MM.1S (cell line): Measurements from ENCODE around the gene FAM181A.

Source experiments
- EZH2 ChIP-seq: fragments of 300-600 bp; sonication (generic); optimal IDR thresholded peaks from 2 replicates; pipeline ENCODE3; 2017; ENCODE audit warnings: low read depth, mild to moderate bottlenecking, antibody characterized with exemption, low read length, mixed read lengths
- TF ChIP-seq, protein P1 (sequence below): fragments of 300-600 bp; sonication (generic); IDR thresholded peaks from 2 replicates; pipeline ENCODE4 v1.5.1; 2016; ENCODE audit warnings: antibody characterized with exemption, low read length, mixed read lengths

DNA sequence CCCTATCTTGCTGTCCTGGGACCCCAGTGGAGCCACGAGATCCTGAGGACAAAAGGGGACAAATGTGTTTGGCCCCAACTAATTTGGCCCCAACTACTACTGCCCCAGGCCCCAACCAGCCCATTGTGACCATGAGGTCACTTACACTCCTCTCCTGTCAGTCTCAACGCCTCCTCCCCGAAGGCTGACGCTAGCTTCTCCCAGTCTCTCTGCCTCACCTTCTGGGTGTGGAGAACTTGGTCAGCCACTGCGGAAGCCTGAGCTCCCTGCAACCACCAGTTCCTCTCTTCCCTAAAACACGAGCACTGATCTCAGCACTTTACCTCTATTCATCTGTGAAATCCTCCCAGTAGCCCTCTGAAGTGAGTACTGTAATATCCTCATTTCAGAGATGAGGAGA, 13.3 kb downstream of the FAM181A start:
- TF ChIP-seq, protein P1, sequence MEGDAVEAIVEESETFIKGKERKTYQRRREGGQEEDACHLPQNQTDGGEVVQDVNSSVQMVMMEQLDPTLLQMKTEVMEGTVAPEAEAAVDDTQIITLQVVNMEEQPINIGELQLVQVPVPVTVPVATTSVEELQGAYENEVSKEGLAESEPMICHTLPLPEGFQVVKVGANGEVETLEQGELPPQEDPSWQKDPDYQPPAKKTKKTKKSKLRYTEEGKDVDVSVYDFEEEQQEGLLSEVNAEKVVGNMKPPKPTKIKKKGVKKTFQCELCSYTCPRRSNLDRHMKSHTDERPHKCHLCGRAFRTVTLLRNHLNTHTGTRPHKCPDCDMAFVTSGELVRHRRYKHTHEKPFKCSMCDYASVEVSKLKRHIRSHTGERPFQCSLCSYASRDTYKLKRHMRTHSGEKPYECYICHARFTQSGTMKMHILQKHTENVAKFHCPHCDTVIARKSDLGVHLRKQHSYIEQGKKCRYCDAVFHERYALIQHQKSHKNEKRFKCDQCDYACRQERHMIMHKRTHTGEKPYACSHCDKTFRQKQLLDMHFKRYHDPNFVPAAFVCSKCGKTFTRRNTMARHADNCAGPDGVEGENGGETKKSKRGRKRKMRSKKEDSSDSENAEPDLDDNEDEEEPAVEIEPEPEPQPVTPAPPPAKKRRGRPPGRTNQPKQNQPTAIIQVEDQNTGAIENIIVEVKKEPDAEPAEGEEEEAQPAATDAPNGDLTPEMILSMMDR: no peak
- TF ChIP-seq EZH2: no peak
